Measurements from ENCODE around the gene CCDC197. TPM values are rescaled to one million over a fixed set of nuclear protein-coding genes. Genes with fewer than 3 reads are reported as not detected.

CCDC197 gene
- total and polyA plus RNA-seq, 4 donors = not detected

DNA sequence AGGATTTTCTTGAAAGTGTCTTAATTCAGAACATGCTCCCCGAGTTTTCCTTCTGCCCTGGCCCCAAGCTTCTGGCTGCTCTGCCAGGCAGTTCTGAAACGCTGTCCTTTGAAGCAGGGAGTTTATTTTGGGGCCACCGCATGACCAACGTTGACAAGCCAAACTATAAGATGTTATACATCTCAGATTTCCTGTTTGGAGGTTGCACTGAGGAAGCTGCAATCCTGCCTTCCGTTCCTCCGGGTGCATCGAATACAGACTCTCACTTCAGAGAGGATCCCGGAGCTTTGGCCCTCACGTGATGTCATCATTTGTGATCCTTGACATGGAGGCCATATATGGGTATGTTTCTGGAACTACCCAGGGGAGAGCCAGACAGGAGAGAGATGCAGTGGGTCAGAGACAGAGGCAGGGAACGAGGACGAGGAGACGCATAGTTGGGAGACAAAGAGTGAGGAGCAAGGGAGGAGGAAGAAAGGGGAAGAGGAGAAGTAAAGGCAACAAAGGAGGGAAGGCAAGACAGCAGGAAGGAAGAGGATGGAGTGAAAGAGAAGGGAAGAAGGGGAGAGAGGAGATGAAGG, 20.5 kb upstream of the CCDC197 start, which contains the start of gene ASB2:
ASB2 (minus strand) TSS at position 94 of the 581 bp plus-strand sequence. CDS start 12,031 bp downstream, outside the sequence.
- DNase-seq (ENCODE audit: low spot score) = no peak
- no peak within 1 kb of the TSS for H3K4me3 ChIP-seq (ENCODE audit: low read depth in 1 of 3, low read length in 3 of 3)
- H3K36me3 ChIP-seq (ENCODE audit: control insufficient read depth in 4 of 4, insufficient read depth in 3 of 4, low read depth in 1 of 4, low read length in 3 of 4) = no peaks in the 10 kb centered on the region
- H3K27ac ChIP-seq (ENCODE audit: low read depth in 1 of 2, low read length in 2 of 2) = no peak within 1 kb of the TSS
- TF ChIP-seq GABPA (IDR thresholded peaks at IDR 0.05 in 1 of 2, conservative IDR thresholded peaks at IDR 0.05 in 1 of 2) (no peak), SP1 (IDR thresholded peaks at IDR 0.05) (no peak), FOXA2 (IDR thresholded peaks at IDR 0.05) (no peak), NR2F2 (IDR thresholded peaks at IDR 0.05) (no peak), FOXA1 (IDR thresholded peaks at IDR 0.05) (no peak), TAF1 (conservative IDR thresholded peaks at IDR 0.05) (no peak)
- TF ChIP-seq, protein P1, sequence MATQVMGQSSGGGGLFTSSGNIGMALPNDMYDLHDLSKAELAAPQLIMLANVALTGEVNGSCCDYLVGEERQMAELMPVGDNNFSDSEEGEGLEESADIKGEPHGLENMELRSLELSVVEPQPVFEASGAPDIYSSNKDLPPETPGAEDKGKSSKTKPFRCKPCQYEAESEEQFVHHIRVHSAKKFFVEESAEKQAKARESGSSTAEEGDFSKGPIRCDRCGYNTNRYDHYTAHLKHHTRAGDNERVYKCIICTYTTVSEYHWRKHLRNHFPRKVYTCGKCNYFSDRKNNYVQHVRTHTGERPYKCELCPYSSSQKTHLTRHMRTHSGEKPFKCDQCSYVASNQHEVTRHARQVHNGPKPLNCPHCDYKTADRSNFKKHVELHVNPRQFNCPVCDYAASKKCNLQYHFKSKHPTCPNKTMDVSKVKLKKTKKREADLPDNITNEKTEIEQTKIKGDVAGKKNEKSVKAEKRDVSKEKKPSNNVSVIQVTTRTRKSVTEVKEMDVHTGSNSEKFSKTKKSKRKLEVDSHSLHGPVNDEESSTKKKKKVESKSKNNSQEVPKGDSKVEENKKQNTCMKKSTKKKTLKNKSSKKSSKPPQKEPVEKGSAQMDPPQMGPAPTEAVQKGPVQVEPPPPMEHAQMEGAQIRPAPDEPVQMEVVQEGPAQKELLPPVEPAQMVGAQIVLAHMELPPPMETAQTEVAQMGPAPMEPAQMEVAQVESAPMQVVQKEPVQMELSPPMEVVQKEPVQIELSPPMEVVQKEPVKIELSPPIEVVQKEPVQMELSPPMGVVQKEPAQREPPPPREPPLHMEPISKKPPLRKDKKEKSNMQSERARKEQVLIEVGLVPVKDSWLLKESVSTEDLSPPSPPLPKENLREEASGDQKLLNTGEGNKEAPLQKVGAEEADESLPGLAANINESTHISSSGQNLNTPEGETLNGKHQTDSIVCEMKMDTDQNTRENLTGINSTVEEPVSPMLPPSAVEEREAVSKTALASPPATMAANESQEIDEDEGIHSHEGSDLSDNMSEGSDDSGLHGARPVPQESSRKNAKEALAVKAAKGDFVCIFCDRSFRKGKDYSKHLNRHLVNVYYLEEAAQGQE (IDR thresholded peaks at IDR 0.05) = no peak
- TF ChIP-seq, protein P2, sequence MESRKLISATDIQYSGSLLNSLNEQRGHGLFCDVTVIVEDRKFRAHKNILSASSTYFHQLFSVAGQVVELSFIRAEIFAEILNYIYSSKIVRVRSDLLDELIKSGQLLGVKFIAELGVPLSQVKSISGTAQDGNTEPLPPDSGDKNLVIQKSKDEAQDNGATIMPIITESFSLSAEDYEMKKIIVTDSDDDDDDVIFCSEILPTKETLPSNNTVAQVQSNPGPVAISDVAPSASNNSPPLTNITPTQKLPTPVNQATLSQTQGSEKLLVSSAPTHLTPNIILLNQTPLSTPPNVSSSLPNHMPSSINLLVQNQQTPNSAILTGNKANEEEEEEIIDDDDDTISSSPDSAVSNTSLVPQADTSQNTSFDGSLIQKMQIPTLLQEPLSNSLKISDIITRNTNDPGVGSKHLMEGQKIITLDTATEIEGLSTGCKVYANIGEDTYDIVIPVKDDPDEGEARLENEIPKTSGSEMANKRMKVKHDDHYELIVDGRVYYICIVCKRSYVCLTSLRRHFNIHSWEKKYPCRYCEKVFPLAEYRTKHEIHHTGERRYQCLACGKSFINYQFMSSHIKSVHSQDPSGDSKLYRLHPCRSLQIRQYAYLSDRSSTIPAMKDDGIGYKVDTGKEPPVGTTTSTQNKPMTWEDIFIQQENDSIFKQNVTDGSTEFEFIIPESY (IDR thresholded peaks at IDR 0.05) = no peak
- TF ChIP-seq, protein P3, sequence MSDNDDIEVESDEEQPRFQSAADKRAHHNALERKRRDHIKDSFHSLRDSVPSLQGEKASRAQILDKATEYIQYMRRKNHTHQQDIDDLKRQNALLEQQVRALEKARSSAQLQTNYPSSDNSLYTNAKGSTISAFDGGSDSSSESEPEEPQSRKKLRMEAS (IDR thresholded peaks at IDR 0.05) = no peak
- 48% methylated on average over 12 of the region's 12 CpGs for whole genome bisulfite sequencing
- no peaks in the 10 kb centered on the region for H3K9me3 ChIP-seq (ENCODE audit: control insufficient read depth in 4 of 4, low read length in 3 of 4)
- no peaks in the 10 kb centered on the region for H3K27me3 ChIP-seq (ENCODE audit: control insufficient read depth in 4 of 4, insufficient read depth in 4 of 4, low read length in 3 of 4)
- H3K9ac ChIP-seq (ENCODE audit: low read depth in 1 of 2, low read length in 2 of 2) = no peak within 1 kb of the TSS
- no peaks in the 10 kb centered on the region for H3K4me1 ChIP-seq (ENCODE audit: control insufficient read depth in 4 of 4, insufficient read depth in 4 of 4, low read length in 3 of 4)

DNA sequence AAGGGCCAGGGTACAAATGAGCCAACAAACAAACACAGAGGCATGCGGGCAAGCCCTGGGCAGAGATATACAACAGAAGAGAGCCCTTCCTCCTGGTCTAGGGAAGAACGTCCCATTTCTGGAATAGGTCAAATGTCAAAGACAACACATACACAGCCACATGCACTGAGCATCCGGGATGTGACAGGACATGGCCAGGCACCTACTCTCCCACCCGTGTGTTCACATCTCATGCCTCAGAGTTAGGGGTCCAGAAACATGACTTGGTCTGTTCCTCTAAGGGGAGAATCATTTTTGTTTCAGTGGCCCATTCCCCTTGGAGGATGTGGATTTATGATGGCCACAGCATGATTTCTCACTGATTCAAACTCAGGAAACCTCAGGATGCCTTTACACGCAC, 19.9 kb upstream of the CCDC197 start:
- Histone ChIP-seq H3K27me3 (ENCODE audit: control insufficient read depth in 4 of 4, insufficient read depth in 4 of 4, low read length in 3 of 4) (no peaks in the 10 kb centered on the region), H3K36me3 (ENCODE audit: control insufficient read depth in 4 of 4, insufficient read depth in 3 of 4, low read depth in 1 of 4, low read length in 3 of 4) (no peaks in the 10 kb centered on the region), H3K4me1 (ENCODE audit: control insufficient read depth in 4 of 4, insufficient read depth in 4 of 4, low read length in 3 of 4) (no peaks in the 10 kb centered on the region), H3K27ac (ENCODE audit: low read depth in 1 of 2, low read length in 2 of 2) (no peak overlapping the region), H3K4me3 (ENCODE audit: low read depth in 1 of 3, low read length in 3 of 3) (no peak overlapping the region), H3K9ac (ENCODE audit: low read depth in 1 of 2, low read length in 2 of 2) (no peak overlapping the region), H3K9me3 (ENCODE audit: control insufficient read depth in 4 of 4, low read length in 3 of 4) (no peaks in the 10 kb centered on the region)
- TF ChIP-seq SP1 (IDR thresholded peaks at IDR 0.05) (no peak), YY1 (IDR thresholded peaks at IDR 0.05) (no peak), TAF1 (conservative IDR thresholded peaks at IDR 0.05) (no peak), JUND (IDR thresholded peaks at IDR 0.05) (no peak), EGR1 (IDR thresholded peaks at IDR 0.05; ENCODE audit: low read depth in 2 of 2) (no peak), HNF4G (IDR thresholded peaks at IDR 0.05) (no peak), NR2F2 (IDR thresholded peaks at IDR 0.05) (no peak)
- TF ChIP-seq, protein P4, sequence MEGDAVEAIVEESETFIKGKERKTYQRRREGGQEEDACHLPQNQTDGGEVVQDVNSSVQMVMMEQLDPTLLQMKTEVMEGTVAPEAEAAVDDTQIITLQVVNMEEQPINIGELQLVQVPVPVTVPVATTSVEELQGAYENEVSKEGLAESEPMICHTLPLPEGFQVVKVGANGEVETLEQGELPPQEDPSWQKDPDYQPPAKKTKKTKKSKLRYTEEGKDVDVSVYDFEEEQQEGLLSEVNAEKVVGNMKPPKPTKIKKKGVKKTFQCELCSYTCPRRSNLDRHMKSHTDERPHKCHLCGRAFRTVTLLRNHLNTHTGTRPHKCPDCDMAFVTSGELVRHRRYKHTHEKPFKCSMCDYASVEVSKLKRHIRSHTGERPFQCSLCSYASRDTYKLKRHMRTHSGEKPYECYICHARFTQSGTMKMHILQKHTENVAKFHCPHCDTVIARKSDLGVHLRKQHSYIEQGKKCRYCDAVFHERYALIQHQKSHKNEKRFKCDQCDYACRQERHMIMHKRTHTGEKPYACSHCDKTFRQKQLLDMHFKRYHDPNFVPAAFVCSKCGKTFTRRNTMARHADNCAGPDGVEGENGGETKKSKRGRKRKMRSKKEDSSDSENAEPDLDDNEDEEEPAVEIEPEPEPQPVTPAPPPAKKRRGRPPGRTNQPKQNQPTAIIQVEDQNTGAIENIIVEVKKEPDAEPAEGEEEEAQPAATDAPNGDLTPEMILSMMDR (IDR thresholded peaks at IDR 0.05; ENCODE audit: low read depth, low read length, missing input control) = no peak
- TF ChIP-seq, protein P1 (IDR thresholded peaks at IDR 0.05) = no peak
- TF ChIP-seq, protein P3 (IDR thresholded peaks at IDR 0.05) = no peak
- WGBS = 66% methylated on average over 5 of the region's 5 CpGs
- DNase-seq (ENCODE audit: low spot score) = no peak
